GM23338 (cell line): Measurements from ENCODE around the gene ARID1B. TPM values are rescaled to one million over a fixed set of nuclear protein-coding genes. Genes with fewer than 3 reads are reported as not detected.

ENCODE experiments used
- ATAC-seq: fragments of 200-7000 bp; cut with Tn5 transposase; 3 replicates; pipeline ENCODE4 v1.9.1; 2020
- DNase-seq: peaks from one replicate; pipeline ENCODE4 v3.0.0-alpha.2; 2015; ENCODE audit warnings: low spot score
- H2AFZ ChIP-seq: fragments of 200-600 bp; sonication (generic); 2 replicates; pipeline ENCODE4 v1.8.0; 2016; ENCODE audit warnings: antibody characterized with exemption, mild to moderate bottlenecking, moderate library complexity
- H3F3A ChIP-seq: fragments of 200-600 bp; sonication (generic); replicated peaks from 2 replicates; pipeline ENCODE4 v1.8.0; 2017; ENCODE audit warnings: antibody characterized with exemption, mixed run types, low read depth
- H3K27ac ChIP-seq: fragments of 200-600 bp; sonication (generic); 2 replicates; pipeline ENCODE4 v1.6.1; 2016; ENCODE audit warnings: low read depth
- H3K27me3 ChIP-seq: fragments of 200-600 bp; sonication (generic); 2 replicates; pipeline ENCODE4 v1.8.0; 2016; ENCODE audit warnings: mild to moderate bottlenecking, mixed run types, moderate library complexity; ENCODE audit not compliant: insufficient read depth
- H3K36me3 ChIP-seq: fragments of 200-600 bp; sonication (generic); 2 replicates; pipeline ENCODE4 v1.8.0; 2016; ENCODE audit warnings: mild to moderate bottlenecking; ENCODE audit not compliant: insufficient read depth
- H3K4me1 ChIP-seq: fragments of 200-600 bp; sonication (generic); 2 replicates; pipeline ENCODE4 v1.8.0; 2016; ENCODE audit warnings: mild to moderate bottlenecking, moderate library complexity; ENCODE audit not compliant: insufficient read depth
- H3K4me2 ChIP-seq: fragments of 200-600 bp; sonication (generic); 2 replicates; pipeline ENCODE4 v1.7.1; 2017; ENCODE audit warnings: mixed run types
- H3K4me3 ChIP-seq: fragments of 200-600 bp; sonication (generic); 2 replicates; pipeline ENCODE4 v1.6.1; 2016; ENCODE audit warnings: mixed run types
- H3K79me2 ChIP-seq: fragments of 200-600 bp; sonication (generic); replicated peaks from 2 replicates; pipeline ENCODE4 v1.8.0; 2017; ENCODE audit warnings: mild to moderate bottlenecking; ENCODE audit not compliant: insufficient read depth
- H3K9me2 ChIP-seq: fragments of 200-600 bp; sonication (generic); 2 replicates; pipeline ENCODE4 v1.8.0; 2017; ENCODE audit not compliant: insufficient read depth
- H4K20me1 ChIP-seq: fragments of 200-600 bp; sonication (generic); replicated peaks from 2 replicates; pipeline ENCODE4 v1.8.0; 2017; ENCODE audit warnings: mild to moderate bottlenecking; ENCODE audit not compliant: insufficient read depth
- H3K27ac Mint-ChIP-seq: 2 replicates; pipeline ENCODE4 v1.8.0; 2020; ENCODE audit warnings: inconsistent platforms, mild to moderate bottlenecking, moderate library complexity, mixed read lengths
- H3K27me3 Mint-ChIP-seq: 3 replicates; pipeline ENCODE4 v1.8.0; 2022; ENCODE audit warnings: low read depth, mild to moderate bottlenecking, moderate library complexity, mixed read lengths, inconsistent platforms; ENCODE audit not compliant: insufficient read depth, poor library complexity
- H3K36me3 Mint-ChIP-seq: 3 replicates; pipeline ENCODE4 v1.8.0; 2021; ENCODE audit warnings: low read depth, mild to moderate bottlenecking, inconsistent platforms, moderate library complexity, mixed read lengths
- H3K4me1 Mint-ChIP-seq: 3 replicates; pipeline ENCODE4 v1.8.0; 2020; ENCODE audit warnings: mild to moderate bottlenecking, inconsistent platforms, mixed read lengths
- H3K4me3 Mint-ChIP-seq: 3 replicates; pipeline ENCODE4 v1.8.0; 2021; ENCODE audit warnings: moderate library complexity, mild to moderate bottlenecking, inconsistent platforms, mixed read lengths
- H3K9me3 Mint-ChIP-seq: 3 replicates; pipeline ENCODE4 v1.8.0; 2020; ENCODE audit warnings: moderate library complexity, mild to moderate bottlenecking, inconsistent platforms, mixed read lengths
- CREB1 ChIP-seq: fragments of 250-450 bp; sonication (Bioruptor Pico); IDR thresholded peaks from 2 replicates; pipeline ENCODE4 v1.5.0; 2020; ENCODE audit warnings: low read depth, mild to moderate bottlenecking, moderate library complexity
- ETS1 ChIP-seq: IDR thresholded peaks from 2 replicates; pipeline ENCODE4 v1.6.1; 2016; ENCODE audit warnings: antibody characterized with exemption
- EZH2phosphoT487 ChIP-seq: fragments of 200-600 bp; sonication (generic); IDR thresholded peaks from one replicate; pipeline ENCODE4 v1.8.1; 2018; ENCODE audit warnings: antibody characterized with exemption; ENCODE audit not compliant: unreplicated experiment
- JUNB ChIP-seq: IDR thresholded peaks from one replicate; pipeline ENCODE4 v1.6.1; 2016; ENCODE audit warnings: antibody characterized with exemption; ENCODE audit not compliant: unreplicated experiment
- NANOG ChIP-seq: IDR thresholded peaks from 2 replicates; pipeline ENCODE4 v1.6.1; 2016; ENCODE audit warnings: antibody characterized with exemption, borderline replicate concordance
- POLR2AphosphoS5 ChIP-seq: IDR thresholded peaks from 2 replicates; pipeline ENCODE4 v1.6.1; 2016; ENCODE audit warnings: antibody characterized with exemption, low read depth
- ZNF462 ChIP-seq: fragments of 250-450 bp; sonication (Bioruptor Pico); IDR thresholded peaks from 2 replicates; pipeline ENCODE4 v1.5.0; 2020; ENCODE audit warnings: mild to moderate bottlenecking, moderate library complexity
- polyA plus RNA-seq: library from polyadenylated mRNA; unstranded; fragments of >200 nt; fragmentation: Nextera tagmentation; extraction: Ambion mirVana; gene quantifications from 2 replicates; pipeline ENCODE4 v1.2.1, GENCODE V29; 2016
- total RNA-seq: library from RNA; depleted of rRNA; stranded (reverse); fragments of >200 nt; shearing (Covaris generic); gene quantifications from 2 replicates; pipeline ENCODE4 v1.2.3, GENCODE V29; 2014

Gene ARID1B
- total and polyA plus RNA-seq, 2 experiments from 2014 or later, result 59.3 to 72.2 TPM

DNA sequence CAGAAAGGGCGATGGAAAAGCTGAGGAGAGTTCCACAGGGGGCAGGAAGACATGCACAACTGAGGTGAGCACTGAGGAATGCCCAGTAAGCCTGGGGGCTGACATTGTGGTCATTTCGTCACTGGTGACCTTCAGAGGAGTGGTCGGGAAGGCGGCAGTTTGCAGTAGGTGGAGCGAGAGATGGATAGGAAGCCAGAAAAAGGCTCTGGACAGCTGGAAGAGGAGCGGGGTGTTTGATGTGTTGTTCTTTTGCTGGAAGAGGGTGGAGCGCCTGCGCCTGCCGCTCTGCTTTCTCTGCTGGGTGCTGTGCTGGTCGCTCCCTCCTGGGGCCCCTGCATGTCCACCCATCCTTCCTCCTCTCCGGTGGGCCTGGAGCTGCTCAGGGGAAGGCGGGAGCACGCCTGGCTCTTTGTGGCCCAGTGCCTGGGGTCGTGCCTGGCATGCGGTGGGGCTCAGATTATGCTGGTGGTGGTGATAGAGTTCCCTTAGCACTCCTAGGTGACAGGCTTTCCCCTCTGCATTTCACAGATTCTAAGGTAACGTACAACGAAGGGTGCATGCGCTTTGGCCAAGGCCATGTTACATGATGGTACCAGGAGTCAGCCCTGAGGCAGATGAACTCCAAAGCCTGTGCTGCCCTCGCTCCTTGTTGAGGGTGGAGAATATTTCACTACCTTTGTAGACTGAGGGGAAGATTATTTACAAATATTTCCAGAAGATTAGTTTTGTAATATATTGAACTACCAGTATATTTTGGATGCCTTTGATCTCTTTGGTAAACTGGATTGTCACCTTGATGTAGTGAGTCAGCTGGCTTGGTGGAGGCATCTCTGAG lies 20.9 kb downstream of the ARID1B start (continued):
- TF ChIP-seq ZNF462 (CRISPR knock-in tag), result no peak
- no peak for TF ChIP-seq EZH2phosphoT487
- TF ChIP-seq NANOG, result no peak
- no peak for TF ChIP-seq CREB1 (CRISPR knock-in tag)
- no peak for TF ChIP-seq POLR2AphosphoS5

GRCh38 chr6:156801712-156802111 lies 24.5 kb downstream of the ARID1B start:
- ATAC-seq, result no peak
- H3K4me3 ChIP-seq, result no peak overlapping the region
- Mint-ChIP-seq H3K27ac (peak overlapping the region; percentile 67), H3K4me3 (no peak overlapping the region), H3K27me3 (peaks cover 17% of the 10 kb centered on the region), H3K36me3 (peaks cover 5% of the 10 kb centered on the region; the same call in 2 of the 3 replicates), H3K9me3 (no peaks in the 10 kb centered on the region), H3K4me1 (peaks cover 39% of the 10 kb centered on the region)
- H3K79me2 ChIP-seq, result peaks cover 100% of the 10 kb centered on the region
- no peak overlapping the region for H2AFZ ChIP-seq
- H3F3A ChIP-seq, result no peaks in the 10 kb centered on the region
- H4K20me1 ChIP-seq, result peaks cover 45% of the 10 kb centered on the region
- no peak for DNase-seq
- H3K4me2 ChIP-seq, result no peak overlapping the region
- H3K36me3 ChIP-seq, result no peaks in the 10 kb centered on the region
- H3K9me2 ChIP-seq, result no peaks in the 10 kb centered on the region
- H3K27ac ChIP-seq, result no peak overlapping the region
- H3K27me3 ChIP-seq, result no peaks in the 10 kb centered on the region
- peaks cover 9% of the 10 kb centered on the region for H3K4me1 ChIP-seq
- TF ChIP-seq ETS1 (no peak), ZNF462 (CRISPR knock-in tag) (no peak), EZH2phosphoT487 (no peak), JUNB (no peak)
